HCT116 (cell line): ENCODE results near the gene CRYBG2. TPM values are rescaled to one million over a fixed set of nuclear protein-coding genes. Genes with fewer than 3 reads are reported as not detected.

Experiments used
- ATAC-seq: fragments of 200-7000 bp; cut with Tn5 transposase; 2 replicates; pipeline ENCODE4 v1.9.1; 2020; ENCODE audit warnings: mild to moderate bottlenecking, moderate library complexity
- BruUV-seq: library from RNA; stranded (reverse); fragments of 400-500 nt; replicated peaks from 2 replicates; lab custom pipeline; 2021; lab: Mats Ljungman, UMichigan
- CTCF ChIA-PET: fragments of 300-600 bp; sonication (Branson Sonifier 250); formaldehyde crosslinking; loops from one replicate; lab custom pipeline; 2021; ENCODE audit warnings: antibody characterized with exemption; lab: Charles Lee
- POLR2A ChIA-PET: fragments of 300-600, 350-600 bp; sonication (Branson Sonifier 250); formaldehyde crosslinking; loops from one replicate; lab custom pipeline; 2021; ENCODE audit warnings: antibody characterized with exemption; lab: Charles Lee
- RAD21 ChIA-PET, 2 experiments: fragments of 300-600 bp; sonication (Branson Sonifier 250); formaldehyde crosslinking; loops; one replicate each; lab custom pipeline; 2023; ENCODE audit warnings: low total read pairs in 2 of 2; ENCODE audit not compliant: uncharacterized antibody in 2 of 2, unreplicated experiment in 2 of 2, low non-redundant PET in 1 of 2; lab: Charles Lee
- DNase-seq: peaks from one replicate; pipeline ENCODE4 v3.0.0-alpha.2; 2010; ENCODE audit warnings: low read depth, low spot score
- H2AFZ ChIP-seq: fragments of 200-600 bp; shearing (Covaris generic), sonication (generic); 2 replicates; pipeline ENCODE4 v1.6.1; 2017; ENCODE audit warnings: low read depth, mixed run types, mixed read lengths, antibody characterized with exemption, low read length; ENCODE audit not compliant: poor library complexity, severe bottlenecking
- H3K27ac ChIP-seq: 2 replicates; pipeline ENCODE4 v1.5.1; 2012; ENCODE audit warnings: low read depth, low read length
- H3K27me3 ChIP-seq: fragments of 200-600 bp; sonication (generic); 2 replicates; pipeline ENCODE4 v1.6.1; 2016; ENCODE audit warnings: mixed run types, low read length, mixed read lengths; ENCODE audit not compliant: insufficient read depth
- H3K36me3 ChIP-seq, 2 experiments: fragments of 200-500 bp in 1 of 2; fragments of 200-600 bp in 1 of 2; sonication (Bioruptor generic) in 1 of 2; sonication (generic) in 1 of 2; 2 replicates each; pipeline versions ENCODE4 v1.5.1 to v1.6.1; 2014 to 2016; ENCODE audit warnings: low read length in 2 of 2, inconsistent platforms in 1 of 2, mixed read lengths in 1 of 2, mixed run types in 1 of 2; ENCODE audit not compliant: insufficient read depth in 2 of 2, control insufficient read depth in 1 of 2
- H3K4me1 ChIP-seq, 2 experiments: fragments of 200-600 bp in 1 of 2; sonication (generic) in 1 of 2; 2 replicates each; pipeline versions ENCODE4 v1.5.1 to v1.6.1; 2012 to 2017; ENCODE audit warnings: low read length in 2 of 2, inconsistent platforms in 1 of 2, mild to moderate bottlenecking in 1 of 2, mixed read lengths in 1 of 2, mixed run types in 1 of 2, moderate library complexity in 1 of 2; ENCODE audit not compliant: insufficient read depth in 2 of 2, control insufficient read depth in 1 of 2
- H3K4me2 ChIP-seq: fragments of 200-600 bp; sonication (generic); 2 replicates; pipeline ENCODE4 v1.6.1; 2017; ENCODE audit warnings: mixed run types, low read length, mixed read lengths
- H3K4me3 ChIP-seq, 2 experiments: fragments of 200-600 bp in 1 of 2; sonication (generic) in 1 of 2; replicated peaks in 1 of 2; 2 replicates each; pipeline ENCODE4 v1.5.1; 2011 to 2016; ENCODE audit warnings: low read length in 2 of 2, control low read depth in 1 of 2, low read depth in 1 of 2, mild to moderate bottlenecking in 1 of 2, mixed read lengths in 1 of 2, mixed run types in 1 of 2
- H3K79me2 ChIP-seq: fragments of 200-600 bp; sonication (generic); 2 replicates; pipeline ENCODE4 v1.6.1; 2017; ENCODE audit warnings: mild to moderate bottlenecking, mixed run types, low read length, moderate library complexity, mixed read lengths; ENCODE audit not compliant: insufficient read depth
- H3K9ac ChIP-seq: fragments of 200-600 bp; sonication (generic); 2 replicates; pipeline ENCODE4 v1.6.1; 2016; ENCODE audit warnings: low read length, mixed read lengths
- H3K9me2 ChIP-seq: fragments of 200-600 bp; sonication (generic), shearing (Covaris generic); 2 replicates; pipeline ENCODE4 v1.6.1; 2017; ENCODE audit warnings: mixed run types, mild to moderate bottlenecking, moderate library complexity; ENCODE audit not compliant: insufficient read depth
- H3K9me3 ChIP-seq, 2 experiments: fragments of 200-500 bp in 1 of 2; fragments of 200-600 bp in 1 of 2; sonication (Bioruptor generic) in 1 of 2; sonication (generic) in 1 of 2; 2 replicates each; pipeline ENCODE4 v1.6.1; 2014 to 2017; ENCODE audit warnings: low read length in 2 of 2, mixed read lengths in 2 of 2, inconsistent platforms in 1 of 2, low read depth in 1 of 2, mild to moderate bottlenecking in 1 of 2, mixed run types in 1 of 2, moderate library complexity in 1 of 2; ENCODE audit not compliant: control insufficient read depth in 1 of 2, insufficient read depth in 1 of 2
- H4K20me1 ChIP-seq: fragments of 200-600 bp; sonication (generic), shearing (Covaris generic); 2 replicates; pipeline ENCODE4 v1.6.1; 2017; ENCODE audit warnings: mixed run types, mild to moderate bottlenecking, moderate library complexity; ENCODE audit not compliant: insufficient read depth
- CEBPB ChIP-seq: IDR thresholded peaks from 2 replicates; pipeline ENCODE4 v1.6.1; 2012; ENCODE audit warnings: low read depth
- EGR1 ChIP-seq: IDR thresholded peaks from 2 replicates; pipeline ENCODE4 v1.6.1; 2012; ENCODE audit warnings: low read depth
- ELF1 ChIP-seq: IDR thresholded peaks from 2 replicates; pipeline ENCODE4 v1.6.1; 2012; ENCODE audit warnings: low read depth, borderline replicate concordance
- EZH2phosphoT487 ChIP-seq: fragments of 200-600 bp; IDR thresholded peaks from 2 replicates; pipeline ENCODE4 v1.6.1; 2018; ENCODE audit warnings: antibody characterized with exemption, borderline replicate concordance
- FOSL1 ChIP-seq: IDR thresholded peaks from 2 replicates; pipeline ENCODE4 v1.6.1; 2012; ENCODE audit warnings: low read depth
- JUND ChIP-seq: IDR thresholded peaks from 2 replicates; pipeline ENCODE4 v1.6.1; 2012
- RAD21 ChIP-seq: IDR thresholded peaks from 2 replicates; pipeline ENCODE4 v1.6.1; 2012; ENCODE audit warnings: low read depth, mild to moderate bottlenecking
- SIN3A ChIP-seq: IDR thresholded peaks from 2 replicates; pipeline ENCODE4 v1.6.1; 2012; ENCODE audit warnings: low read depth
- SRF ChIP-seq: IDR thresholded peaks from 2 replicates; pipeline ENCODE4 v1.6.1; 2012; ENCODE audit warnings: low read depth
- ZNF274 ChIP-seq: fragments of 200-500 bp; sonication (Bioruptor generic); IDR thresholded peaks from 2 replicates; pipeline ENCODE4 v1.6.1; 2014; ENCODE audit warnings: mild to moderate bottlenecking, low read depth, low read length, inconsistent platforms
- intact Hi-C: fragments of 100-400 bp; cut with micrococcal nuclease; formaldehyde crosslinking; loops from 2 replicates; pipeline ENCODE4 v1.10.0; 2022
- total RNA-seq: library from RNA; stranded (reverse); gene quantifications from one replicate; pipeline ENCODE4 v1.2.1, GENCODE V29; 2021; ENCODE audit not compliant: unreplicated experiment

CRYBG2 gene
- total RNA-seq, 1 experiment from 2014 or later: 10.5 TPM

DNA sequence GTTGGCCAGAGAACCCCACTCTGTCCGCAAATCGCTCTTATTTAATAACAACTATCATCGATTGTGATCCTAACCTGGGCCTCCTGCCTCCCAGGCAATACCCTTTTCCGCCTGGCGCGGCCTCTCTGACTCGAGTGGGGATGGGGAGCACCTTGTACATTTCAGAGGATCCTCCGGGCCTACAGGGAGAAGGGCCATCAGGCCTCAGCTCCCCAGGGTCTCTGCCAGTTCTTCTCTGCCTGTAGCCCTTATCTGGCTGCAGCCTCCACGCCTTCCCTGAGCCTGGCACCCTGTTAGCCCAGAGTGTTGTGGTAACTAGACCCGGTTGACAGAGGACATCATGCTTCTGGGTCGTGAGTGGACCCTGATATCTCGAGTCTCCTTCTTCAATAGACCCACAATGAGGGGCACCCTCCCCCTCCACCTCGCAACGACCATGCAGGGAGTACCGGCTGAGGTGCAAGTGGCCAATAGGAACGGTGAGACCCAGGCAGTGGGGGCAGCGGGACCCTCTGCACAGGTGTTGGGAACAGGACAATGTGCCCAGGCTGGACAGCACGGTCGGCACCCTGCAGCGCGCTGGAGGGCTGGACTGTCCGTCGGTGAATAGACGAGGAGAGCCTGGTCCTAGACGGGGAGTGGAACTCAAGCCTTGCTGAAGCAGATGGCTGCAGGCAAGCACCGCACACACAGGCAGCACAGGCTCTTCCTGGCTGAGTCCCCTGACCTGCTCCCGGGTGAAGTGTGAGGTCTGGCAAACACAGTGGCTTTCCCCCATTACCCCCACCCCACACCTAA, 7.1 kb upstream of the CRYBG2 start:
- no peak overlapping the region for H3K4me3 ChIP-seq
- H3K9me2 ChIP-seq: no peaks in the 10 kb centered on the region
- no peak for ATAC-seq
- H3K36me3 ChIP-seq: no peaks in the 10 kb centered on the region
- no peak overlapping the region for H2AFZ ChIP-seq
- DNase-seq: no peak
- H4K20me1 ChIP-seq: no peaks in the 10 kb centered on the region
- BruUV-seq: no TSS peak
- no peaks in the 10 kb centered on the region for H3K9me3 ChIP-seq
- POLR2A ChIA-PET: no interaction called here
- no peak for TF ChIP-seq SRF
- TF ChIP-seq FOSL1: no peak
- TF ChIP-seq EZH2phosphoT487: no peak
- no peak for TF ChIP-seq SIN3A
- no peak for TF ChIP-seq CEBPB
- no peak for TF ChIP-seq ZNF274
- TF ChIP-seq ELF1: no peak
- no peak for TF ChIP-seq JUND
- TF ChIP-seq, all 23 proteins: peak for 0
- Histone ChIP-seq H3K27ac (no peak overlapping the region), H3K9ac (no peak overlapping the region), H3K27me3 (no peaks in the 10 kb centered on the region), H3K4me1 (peaks cover 19 to 45% of the 10 kb centered on the region in 2 experiments; a peak in 3 of 4 replicates), H3K4me2 (no peak overlapping the region), H3K79me2 (no peaks in the 10 kb centered on the region)
- ChIA-PET RAD21 (no interaction called here), CTCF (no interaction called here)
- intact Hi-C loops: no loop called here

GRCh38 chr1:26359981-26360806, 6.3 kb upstream of the CRYBG2 start:
- ATAC-seq: no peak
- Histone ChIP-seq H3K4me1 (peaks cover 19 to 51% of the 10 kb centered on the region in 2 experiments; a peak in 3 of 4 replicates), H4K20me1 (no peaks in the 10 kb centered on the region), H3K4me3 (no peak overlapping the region), H3K9ac (no peak overlapping the region), H3K9me3 (no peaks in the 10 kb centered on the region), H3K79me2 (no peaks in the 10 kb centered on the region)
- no peak for DNase-seq
- RAD21 ChIA-PET: no interaction called here
- TF ChIP-seq RAD21 (no peak), EGR1 (no peak)
- TF ChIP-seq, all 23 proteins: peak for 0
- no peaks in the 10 kb centered on the region for H3K9me2 ChIP-seq
- no peak overlapping the region for H3K27ac ChIP-seq
- no TSS peak for BruUV-seq
- no peak overlapping the region for H3K4me2 ChIP-seq
- CTCF ChIA-PET: interaction anchor here (2.5 kb wide), 1 partner anchor 75 kb away, joined by 11 read pairs; no protein-coding TSS in a partner anchor
- H3K27me3 ChIP-seq: no peaks in the 10 kb centered on the region
- POLR2A ChIA-PET: no interaction called here
- H2AFZ ChIP-seq: no peak overlapping the region
- no peaks in the 10 kb centered on the region for H3K36me3 ChIP-seq
- intact Hi-C loops: no loop called here
